HTR-8/SVneo (cell line): ENCODE results near the gene INVS.
"Not testable (repeated sequence)": the region's sequence is repeated elsewhere in the genome, so short reads cannot be mapped to it uniquely, and the experiment has no call there.

Experiments
- DNase-seq: peaks from one replicate; pipeline ENCODE4 v3.0.0; 2011; ENCODE audit warnings: low spot score, mixed read lengths; ENCODE audit not compliant: insufficient read length
- FAIRE-seq: peaks from 2 replicates; lab custom pipeline; 2011; peaks lifted over from hg19 to GRCh38; lab: Jason Lieb, UNC

The INVS gene

DNA sequence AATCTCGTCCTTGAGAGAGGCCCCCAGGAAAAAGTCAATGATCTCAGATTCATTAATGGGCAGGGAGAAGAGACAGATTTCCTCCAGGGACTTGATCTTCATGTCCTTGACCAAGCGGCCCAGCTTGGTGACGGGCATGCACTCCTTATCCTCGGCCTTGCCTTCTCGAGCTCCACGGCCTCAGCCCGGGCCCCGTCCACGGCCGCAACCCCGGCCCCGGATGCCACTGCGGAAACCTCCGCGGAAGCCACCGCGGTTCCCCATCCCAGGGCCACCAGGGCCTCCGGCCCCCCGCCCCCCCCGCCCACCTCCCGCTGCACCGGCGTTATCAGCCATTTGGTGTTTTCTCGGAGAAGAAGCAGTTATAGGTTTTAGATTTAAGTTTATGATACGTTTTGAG lies 18.3 kb downstream of the INVS start:
- DNase-seq (no peak), FAIRE-seq (no peak)

DNA sequence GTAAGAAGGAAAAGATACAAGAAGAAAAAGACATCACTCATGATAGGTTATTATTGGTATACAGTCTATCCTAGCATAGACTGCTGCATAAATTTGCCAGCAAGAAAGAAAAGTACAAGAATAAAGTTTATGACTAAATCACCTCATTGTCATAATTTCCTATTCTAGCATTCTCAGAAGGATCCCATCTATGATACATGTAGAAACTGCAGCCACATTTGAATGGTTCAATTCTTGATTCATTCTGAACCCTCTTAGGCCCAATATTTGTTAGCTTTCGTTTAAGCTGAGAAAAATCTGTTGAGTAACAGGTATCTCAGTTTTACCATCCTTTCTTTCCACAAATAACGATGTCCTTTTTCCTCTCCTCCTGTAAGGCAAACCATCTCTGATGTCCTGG lies 21.2 kb downstream of the INVS start:
- FAIRE-seq (no peak), DNase-seq (no peak)

DNA sequence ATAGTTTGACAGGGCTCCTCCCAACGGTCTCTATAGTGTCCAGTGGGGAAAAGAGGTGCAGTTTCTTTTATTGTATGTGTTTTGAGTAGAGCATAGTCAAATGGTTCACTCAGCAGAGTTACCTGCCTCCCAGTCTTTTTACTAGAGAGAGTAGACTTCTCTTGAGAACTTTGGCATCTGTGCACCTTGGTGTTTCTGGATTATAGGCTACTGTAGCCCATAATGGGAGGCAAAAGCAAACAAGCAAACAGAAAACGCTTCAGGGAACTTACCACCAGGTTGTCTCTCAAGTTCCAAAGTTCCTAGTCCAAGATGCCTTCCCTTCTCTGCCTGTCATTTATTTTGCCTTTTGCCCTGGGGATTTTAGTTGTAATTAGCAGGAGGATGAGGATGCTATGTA lies 26.2 kb downstream of the INVS start:
- no peak for DNase-seq
- no peak for FAIRE-seq

DNA sequence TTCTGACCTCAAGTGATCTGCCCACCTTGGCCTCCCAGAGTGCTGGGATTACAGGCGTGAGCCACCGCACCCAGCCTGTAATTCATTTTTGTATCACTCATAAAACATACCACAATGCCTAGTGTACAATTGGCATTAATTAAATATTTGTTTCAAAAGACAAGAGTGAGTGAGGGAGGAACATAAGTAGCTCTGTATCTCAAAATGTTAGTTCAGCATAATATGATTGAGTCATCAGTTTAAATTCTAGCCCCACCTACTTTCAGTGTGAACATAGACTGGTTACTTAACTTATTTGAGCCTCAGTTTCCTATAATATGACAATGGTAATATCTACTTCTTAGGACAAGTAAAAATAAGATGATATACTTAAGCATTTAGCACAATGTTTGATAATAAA lies 26.9 kb downstream of the INVS start:
- FAIRE-seq, result no peak
- DNase-seq, result no peak

DNA sequence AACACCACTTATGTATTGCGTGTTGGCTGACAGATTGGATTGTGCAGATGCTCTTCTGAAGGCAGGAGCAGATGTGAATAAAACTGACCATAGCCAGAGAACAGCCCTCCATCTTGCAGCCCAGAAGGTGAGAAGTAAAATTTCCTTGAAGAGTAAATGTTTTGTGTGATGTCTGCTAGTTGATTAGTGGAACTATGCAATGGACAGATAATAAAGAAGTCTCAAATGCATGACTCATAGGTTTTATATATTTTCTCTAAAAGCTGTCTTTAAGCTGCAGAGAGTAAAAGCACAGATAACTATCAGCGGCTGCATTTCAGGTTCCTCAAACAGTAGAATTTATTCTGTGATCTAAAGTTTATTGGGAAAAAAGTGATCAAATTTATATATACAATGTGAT lies 27.4 kb downstream of the INVS start:
- DNase-seq (no peak), FAIRE-seq (no peak)

DNA sequence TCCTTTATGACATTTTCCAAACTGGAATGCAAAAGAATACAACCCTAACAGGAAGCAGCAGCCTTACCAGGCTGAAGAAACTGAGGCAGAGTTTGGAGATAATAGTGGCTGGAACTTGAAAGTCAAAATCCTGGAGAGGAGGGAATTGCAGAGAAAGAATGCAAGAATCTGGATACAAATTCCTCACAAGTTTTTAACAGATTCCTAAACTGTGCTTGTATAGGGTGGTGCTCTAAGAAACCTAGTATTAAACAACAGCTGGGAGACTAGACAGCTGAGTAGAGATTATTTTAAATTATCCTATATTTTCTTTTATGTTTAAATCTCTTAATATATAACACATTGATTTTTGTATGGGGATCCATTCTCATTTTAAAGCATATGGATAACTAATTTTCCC lies 30.7 kb downstream of the INVS start:
- FAIRE-seq, result no peak
- no peak for DNase-seq

DNA sequence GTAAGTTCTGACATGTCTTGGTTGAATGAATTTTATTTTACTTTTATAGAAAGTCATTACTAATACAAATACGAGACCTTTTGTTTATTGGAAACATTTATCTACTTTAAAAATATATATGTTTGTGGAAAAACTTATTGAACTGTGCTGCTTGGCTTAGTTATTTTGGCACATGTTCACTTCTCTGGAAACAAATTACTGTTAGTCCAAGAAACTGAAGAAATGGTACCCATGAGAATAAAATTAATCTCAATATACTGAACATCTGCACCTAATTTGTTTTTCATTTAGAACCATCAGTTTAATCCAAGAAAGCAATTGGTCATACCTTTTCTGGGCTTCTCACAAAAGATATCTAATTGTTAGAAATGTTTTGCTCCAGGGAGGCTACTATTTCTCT lies 32.2 kb downstream of the INVS start:
- no peak for DNase-seq

DNA sequence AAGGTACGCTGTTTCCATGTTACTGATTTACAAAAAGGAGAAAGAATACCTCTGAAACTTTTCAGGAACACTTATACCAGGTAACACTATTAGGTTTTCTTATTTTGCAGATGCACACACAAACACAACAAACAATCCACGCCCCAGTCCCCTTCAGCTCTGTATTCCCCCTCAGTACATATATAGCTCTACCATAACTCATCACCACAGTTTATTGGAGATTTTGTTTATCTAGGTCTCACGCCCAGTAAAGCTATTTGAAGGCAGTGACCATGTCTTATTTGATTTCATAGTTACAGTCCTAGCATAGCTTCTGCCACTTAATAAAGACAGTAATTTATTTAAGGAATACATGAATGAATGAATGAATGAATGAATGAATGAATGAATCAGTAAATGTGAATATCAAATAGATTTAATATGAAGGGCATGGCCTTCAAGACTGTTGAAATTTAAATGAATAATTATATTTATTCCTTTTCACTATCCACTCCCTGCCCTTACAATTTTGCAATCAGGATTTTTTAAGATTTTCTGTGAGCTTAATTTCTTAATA lies 32.9 kb downstream of the INVS start:
- DNase-seq, result no peak
- no peak for FAIRE-seq

More for the DNA sequence above, 32.2 kb downstream of the INVS start:
- no peak for FAIRE-seq

DNA sequence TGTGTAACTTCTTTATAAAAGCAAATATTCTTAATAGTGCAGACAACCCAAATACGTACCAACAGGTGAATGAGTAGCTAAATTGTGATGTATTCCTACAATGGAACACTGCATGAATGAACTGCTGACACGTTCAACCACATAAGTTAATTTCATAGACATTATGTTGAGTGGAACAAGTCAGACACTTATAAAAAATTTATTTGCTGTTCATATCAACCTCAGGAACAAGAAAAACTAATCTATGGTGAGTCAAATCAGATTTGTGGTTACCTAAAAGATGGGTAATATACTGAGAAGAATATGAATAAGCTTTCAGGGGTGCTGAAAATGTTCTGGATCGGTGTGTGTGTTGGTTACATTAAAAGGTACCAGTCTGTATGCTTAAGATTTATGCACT lies 35.7 kb downstream of the INVS start:
- FAIRE-seq, result no peak
- DNase-seq, result no peak

DNA sequence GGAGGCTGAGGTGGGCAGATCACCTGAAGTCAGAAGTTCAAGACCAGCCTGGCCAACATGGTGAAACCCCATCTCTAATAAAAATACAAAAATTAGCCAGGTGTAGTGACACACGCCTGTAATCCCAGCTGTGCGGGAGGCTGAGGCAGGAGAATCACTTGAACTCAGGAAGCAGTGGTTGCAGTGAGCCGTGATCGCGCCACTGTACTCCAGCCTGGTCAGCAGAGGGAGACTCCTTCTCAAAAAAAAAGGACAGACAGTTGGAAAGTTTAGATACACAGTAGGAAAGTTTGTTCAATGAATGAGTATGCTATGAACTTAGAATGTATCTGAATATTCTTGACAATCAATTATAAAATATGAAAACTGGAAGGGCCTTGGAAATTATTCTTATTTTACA lies 37.8 kb downstream of the INVS start:
- not testable (repeated sequence) for DNase-seq, FAIRE-seq

DNA sequence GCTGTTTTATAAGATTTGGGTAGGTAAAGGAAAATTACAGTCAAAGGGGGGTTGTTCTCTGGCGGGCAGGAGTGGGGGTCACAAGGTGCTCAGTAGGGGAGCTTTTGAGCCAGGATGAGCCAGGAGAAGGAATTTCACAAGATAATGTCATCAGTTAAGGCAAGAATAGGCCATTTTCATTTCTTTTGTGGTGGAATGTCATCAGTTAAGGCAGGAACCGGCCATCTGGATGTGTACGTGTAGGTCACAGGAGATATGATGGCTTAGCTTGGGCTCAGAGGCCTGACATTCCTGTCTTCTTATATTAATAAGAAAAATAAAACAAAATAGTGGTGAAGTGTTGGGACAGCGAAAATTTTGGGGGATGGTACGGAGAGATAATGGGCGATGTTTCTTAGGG lies 41.3 kb downstream of the INVS start:
- not testable (repeated sequence) for FAIRE-seq

DNA sequence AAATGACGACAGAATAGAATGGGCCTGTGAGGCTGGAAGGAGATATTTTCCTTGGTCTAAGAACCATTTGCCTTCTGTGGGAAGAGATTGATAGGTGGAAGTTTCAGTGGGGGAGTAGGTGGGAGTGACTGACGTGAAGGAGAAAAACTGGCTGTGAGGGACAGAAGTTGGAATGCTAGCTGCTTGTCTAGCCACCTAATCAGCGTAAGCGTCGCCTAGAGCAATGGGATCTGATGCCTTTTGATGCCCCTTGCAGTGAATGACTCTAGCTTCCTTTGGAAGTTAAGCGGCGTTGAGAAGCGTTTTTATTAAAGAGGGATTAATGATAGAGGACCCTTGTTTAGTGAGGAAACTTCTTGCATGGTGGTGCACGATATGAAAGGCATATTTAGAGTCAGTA lies 42.8 kb downstream of the INVS start:
- not testable (repeated sequence) for DNase-seq, FAIRE-seq

More for the DNA sequence above, 41.3 kb downstream of the INVS start:
- not testable (repeated sequence) for DNase-seq

DNA sequence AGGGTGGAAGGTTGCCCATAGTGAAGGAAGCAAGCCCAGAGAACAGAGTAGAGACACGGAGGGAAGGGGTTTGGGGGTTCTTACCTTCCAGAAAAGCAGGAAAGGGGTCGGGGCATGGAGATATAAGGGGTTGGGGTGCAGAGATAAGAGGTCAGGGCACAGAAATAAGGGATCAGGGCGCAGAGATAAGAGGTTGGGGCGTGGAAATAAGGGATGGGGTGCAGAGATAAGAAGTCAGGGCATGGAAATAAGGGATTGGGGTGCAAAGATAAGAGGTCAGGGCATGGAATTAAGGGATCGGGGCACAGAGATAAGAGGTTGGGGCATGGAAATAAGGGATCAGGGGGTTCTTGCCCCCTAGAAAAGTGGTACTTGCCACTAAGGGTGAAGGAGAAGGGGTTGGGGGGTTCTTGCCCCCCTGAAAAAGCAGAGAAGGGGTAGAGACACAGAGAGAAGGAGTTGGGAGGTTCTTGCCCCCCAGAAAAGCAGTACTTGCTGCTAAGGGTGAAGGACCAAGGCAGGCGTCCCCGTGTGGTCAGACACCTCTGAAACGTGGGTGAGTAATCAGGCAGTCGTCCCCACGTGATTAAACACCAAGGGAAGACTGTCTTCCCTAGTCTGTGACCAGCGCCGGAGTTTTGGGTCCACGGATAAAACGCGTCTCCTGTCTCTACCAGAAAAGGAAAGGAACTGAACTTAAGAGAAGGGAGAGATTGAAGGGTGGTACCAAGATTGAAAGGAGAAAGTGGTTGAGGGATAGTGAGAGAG lies 46.3 kb downstream of the INVS start:
- FAIRE-seq, DNase-seq: not testable (repeated sequence)

DNA sequence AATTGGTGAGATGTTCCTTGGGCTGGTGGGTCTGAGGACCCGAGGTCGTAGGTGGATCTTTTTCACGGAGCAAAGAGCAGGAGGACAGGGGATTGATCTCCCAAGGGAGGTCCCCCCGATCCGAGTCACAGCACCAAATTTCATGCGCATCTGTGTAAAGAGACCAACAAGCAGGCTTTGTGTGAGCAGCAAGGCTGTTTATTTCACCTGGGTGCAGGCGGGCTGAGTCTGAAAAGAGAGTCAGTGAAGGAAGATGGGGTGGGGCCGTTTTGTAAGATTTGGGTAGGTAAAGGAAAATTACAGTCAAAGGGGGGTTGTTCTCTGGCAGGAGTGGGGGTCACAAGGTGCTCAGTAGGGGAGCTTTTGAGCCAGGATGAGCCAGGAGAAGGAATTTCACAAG lies 46.9 kb downstream of the INVS start:
- not testable (repeated sequence) for FAIRE-seq, DNase-seq

DNA sequence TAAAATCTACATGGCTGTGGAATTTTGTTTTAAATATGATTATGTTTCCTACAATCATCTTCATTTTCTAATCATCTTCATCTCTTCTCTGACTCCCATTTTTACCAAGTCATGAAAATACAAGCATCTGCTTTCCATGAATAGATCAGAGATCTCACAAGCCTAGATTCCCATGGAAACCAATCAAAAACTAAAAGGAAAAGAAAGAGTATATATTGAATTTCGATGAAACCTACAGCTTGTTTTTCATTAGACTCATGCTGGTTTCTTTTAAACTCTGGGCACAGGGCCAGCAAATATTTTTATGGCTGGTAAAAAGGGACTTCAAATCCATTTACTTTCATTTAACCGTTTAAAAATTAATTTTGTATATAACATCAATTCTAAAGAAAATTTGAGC lies 51.2 kb downstream of the INVS start:
- DNase-seq, result no peak
- FAIRE-seq, result no peak

DNA sequence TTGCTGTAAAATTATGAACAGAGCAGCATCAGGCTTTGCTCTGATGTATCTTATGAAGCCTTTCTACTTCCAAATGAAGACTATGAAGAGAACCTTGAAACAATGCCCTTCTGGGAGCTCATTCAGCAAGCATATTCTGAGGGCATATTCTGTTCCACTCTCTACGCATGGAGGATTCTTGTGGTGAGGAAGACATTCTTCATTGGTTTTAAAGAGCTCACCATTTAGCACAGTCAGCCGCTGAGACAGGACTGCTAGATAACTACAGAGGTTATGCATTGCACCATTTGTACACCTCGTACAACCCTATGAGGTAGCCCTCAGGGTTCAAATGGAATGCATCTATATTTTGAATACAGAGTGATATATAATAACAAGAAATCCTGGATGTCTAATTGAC lies 61.0 kb downstream of the INVS start:
- FAIRE-seq (no peak), DNase-seq (no peak)

DNA sequence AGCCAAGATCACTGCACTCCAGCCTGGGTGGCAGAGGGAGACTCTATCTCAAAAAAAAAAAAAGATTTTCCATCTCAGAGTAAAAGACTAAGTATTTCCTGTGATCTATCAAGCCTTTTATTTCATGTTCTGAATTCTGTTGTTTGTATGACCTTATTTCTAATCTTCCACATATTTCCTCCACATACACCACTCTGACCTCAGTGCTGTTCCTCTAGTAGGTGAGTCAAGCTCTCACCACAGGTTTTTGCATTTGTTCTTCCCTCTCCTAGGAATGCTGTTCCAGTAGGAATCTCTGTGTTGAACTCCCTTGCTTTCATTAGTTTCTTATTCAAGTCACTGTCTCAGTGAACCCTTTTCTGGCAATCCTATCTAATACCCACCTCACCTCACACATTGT lies 68.1 kb downstream of the INVS start:
- FAIRE-seq (no peak), DNase-seq (no peak)

DNA sequence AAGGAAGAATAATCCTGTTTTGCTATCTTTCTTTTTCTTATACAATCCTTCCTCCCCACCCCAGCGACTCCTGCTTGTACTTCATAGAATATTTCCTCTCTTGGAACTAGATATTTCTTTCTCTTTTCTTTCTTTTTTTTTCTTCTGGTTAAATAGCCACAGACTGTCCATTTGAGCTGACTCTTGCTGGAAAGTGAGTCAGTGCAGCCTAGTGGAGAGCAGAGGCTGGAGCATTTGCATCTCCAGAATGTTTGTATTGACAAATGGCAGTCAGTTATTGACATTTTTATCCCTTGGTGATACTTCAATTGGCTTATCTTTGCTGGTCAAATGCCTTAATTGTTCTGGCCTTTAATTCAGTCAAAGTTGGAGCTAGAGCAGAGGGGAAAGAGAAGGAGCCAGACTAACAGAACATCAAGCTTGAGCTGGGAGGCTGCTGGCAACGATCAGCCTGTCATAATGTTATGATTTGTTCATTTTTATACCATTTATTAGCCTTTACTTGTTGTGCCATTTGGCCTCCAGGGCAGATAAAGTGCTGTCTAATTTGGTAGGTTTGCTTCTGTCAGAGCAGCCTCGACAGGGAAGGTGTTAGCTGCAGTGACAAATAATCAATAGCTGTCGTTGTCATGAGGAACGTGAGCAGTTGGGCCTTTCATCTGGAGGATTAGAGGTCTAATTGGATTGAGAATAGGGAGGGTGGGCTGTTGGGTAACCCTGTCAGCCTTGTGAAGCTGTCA lies 69.0 kb downstream of the INVS start:
- FAIRE-seq, result no peak

DNA sequence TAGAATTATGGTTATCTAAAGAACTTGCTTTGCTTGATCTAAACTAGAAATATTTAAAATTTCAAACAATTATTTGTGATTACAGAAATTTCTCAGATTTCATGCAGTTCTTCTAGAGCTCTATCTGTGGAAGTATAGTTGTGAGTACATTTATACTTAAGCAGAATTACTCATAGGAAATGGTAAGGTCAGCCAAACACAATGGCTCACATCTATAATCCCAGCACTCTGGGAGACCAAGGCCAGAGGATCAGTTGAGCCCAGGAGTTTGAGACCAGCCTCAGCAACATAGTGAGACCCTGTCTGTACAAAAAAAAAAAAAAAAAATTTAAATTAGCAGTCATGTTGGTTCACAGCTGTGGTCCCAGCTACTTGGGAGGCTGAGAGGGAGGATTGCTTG lies 71.0 kb downstream of the INVS start:
- FAIRE-seq (no peak), DNase-seq (no peak)

More for the DNA sequence above, 69.0 kb downstream of the INVS start:
- DNase-seq, result no peak

DNA sequence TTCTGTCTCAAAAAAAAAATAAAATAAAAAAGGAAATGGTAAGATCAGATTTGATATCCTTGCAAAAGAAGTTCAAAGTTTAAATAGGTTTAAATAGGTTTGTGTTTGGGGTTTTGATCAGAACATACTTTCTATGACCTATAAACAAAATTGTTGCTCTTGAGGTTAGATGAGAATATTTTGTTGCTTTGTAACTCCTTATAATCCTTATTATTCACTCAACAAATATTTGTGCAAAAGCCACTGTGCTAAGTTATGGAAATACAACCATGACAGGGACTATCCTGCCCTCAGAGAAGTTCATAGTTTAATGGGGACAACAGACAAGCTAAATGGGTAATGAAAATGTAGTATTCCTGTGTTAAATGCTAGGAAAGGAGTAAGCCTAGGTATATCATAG lies 71.5 kb downstream of the INVS start:
- DNase-seq (no peak), FAIRE-seq (no peak)

DNA sequence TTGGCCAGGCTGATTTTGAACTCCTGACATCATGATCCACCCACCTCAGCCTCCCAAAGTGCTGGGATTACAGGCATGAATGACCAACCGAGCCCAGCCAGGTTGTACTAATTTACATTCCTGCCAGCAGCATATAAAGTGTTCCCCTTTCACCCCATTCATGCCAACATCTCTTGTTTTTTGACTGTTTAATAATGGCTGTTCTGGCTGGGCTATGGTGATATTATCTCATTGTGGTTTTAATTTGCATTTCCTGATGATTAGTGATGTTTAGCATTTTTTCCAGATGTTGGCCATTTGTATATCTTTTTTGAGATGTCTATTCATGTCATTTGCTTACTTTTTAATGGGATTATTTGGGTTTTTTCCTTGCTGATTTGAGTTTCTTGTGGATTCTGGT lies 87.3 kb downstream of the INVS start:
- FAIRE-seq (no peak), DNase-seq (no peak)
